ENCODE measurements around the gene BRD4. TPM values are rescaled to one million over a fixed set of nuclear protein-coding genes. Genes with fewer than 3 reads are reported as not detected.

Gene BRD4
- total and polyA plus RNA-seq, 10 of the 15 experiments (the other 5 are each of a cell fraction or from before 2014, with no cell fraction given) = 5.3 to 84.4 (median 11.8) TPM

DNA sequence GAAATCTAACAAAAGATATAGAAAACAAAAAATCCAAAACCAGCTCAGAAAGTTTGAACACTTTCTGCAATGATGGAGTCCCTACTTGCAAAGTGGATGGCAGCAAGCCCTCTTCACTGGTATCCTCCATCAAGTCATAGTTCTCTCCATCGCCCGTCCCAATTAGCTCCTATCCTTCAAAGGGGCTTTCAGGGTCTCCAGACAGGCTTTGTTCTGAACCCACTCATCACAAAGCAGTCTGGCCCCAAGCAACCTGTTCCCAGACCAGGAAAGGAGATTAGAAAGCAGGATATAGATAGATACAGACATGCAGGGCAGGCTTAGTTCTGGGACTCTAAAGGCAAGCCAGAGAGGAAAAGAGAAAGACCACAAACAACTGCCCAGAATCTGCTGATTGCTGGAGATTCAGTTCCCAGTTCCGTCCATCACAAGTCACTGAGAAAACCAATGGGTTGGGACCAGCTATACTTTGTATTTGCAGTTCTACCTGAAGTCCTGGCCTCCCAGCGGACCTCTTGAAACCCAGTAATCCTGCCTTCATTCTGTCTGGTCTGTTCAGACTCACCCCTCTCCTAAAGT, 52.9 kb downstream of the BRD4 start:
- ChIA-PET SMC1A (ENCODE audit: uncharacterized antibody, unreplicated experiment) (interaction anchor here (1.3 kb wide), 2 partner anchors 12 to 133 kb away, joined by 3 to 4 read pairs; no protein-coding TSS in a partner anchor), CTCF (interaction anchor here (0.6 to 1.6 kb wide), 2 partner anchors 9 to 671 kb away, joined by 3 to 4 read pairs; no protein-coding TSS in a partner anchor), RAD21 (ENCODE audit: unreplicated experiment) (no interaction called here), POLR2A (interaction anchor here (0.5 to 1.1 kb wide), 2 partner anchors 38 to 54 kb away, joined by 3 to 4 read pairs; no protein-coding TSS in a partner anchor)
- Histone ChIP-seq H3K4me1 (ENCODE audit: control insufficient read depth, insufficient read depth, low read length) (peaks cover 19% of the 10 kb centered on the region), H3K4me3 (no peak overlapping the region), H3K27me3 (replicated peaks in 1 of 2; ENCODE audit: control insufficient read depth in 2 of 2, insufficient read depth in 2 of 2, low read length in 1 of 2) (no peaks in the 10 kb centered on the region), H3K27ac (ENCODE audit: control insufficient read depth, insufficient read depth) (no peak overlapping the region), H3K9me3 (replicated peaks; ENCODE audit: control insufficient read depth, insufficient read depth, low read length) (no peaks in the 10 kb centered on the region), H3K9ac (ENCODE audit: control insufficient read depth, insufficient read depth, low read length) (no peak overlapping the region), H2AFZ (ENCODE audit: control insufficient read depth, low read depth, low read length) (no peak overlapping the region), H4K20me1 (ENCODE audit: control insufficient read depth, insufficient read depth) (peaks cover 23% of the 10 kb centered on the region), H3K4me2 (ENCODE audit: control insufficient read depth, insufficient read depth) (no peak overlapping the region), H3K36me3 (ENCODE audit: control insufficient read depth in 2 of 2, insufficient read depth in 2 of 2, low read length in 1 of 2) (peaks cover 4 to 8% of the 10 kb centered on the region in 2 experiments; a peak in 2 of 4 replicates), H3K79me2 (ENCODE audit: control insufficient read depth, insufficient read depth, low read length) (peaks cover 92% of the 10 kb centered on the region)
- in situ Hi-C loops (cut with MboI) = no loop called here
- no peak for DNase-seq (ENCODE audit: low read depth, low spot score)
- WGBS (ENCODE audit: insufficient coverage, insufficient replicate concordance, low lambda C conversion rate, missing lambda C conversion rate) = 68% methylated on average over 4 of the region's 4 CpGs
- intact Hi-C loops (cut with micrococcal nuclease; ENCODE audit: unreplicated experiment) = no loop called here
- no TSS peak for BruUV-seq (replicated peaks)
- FAIRE-seq = no peak
- ATAC-seq = no peak
- TF ChIP-seq NR2F1 (conservative IDR thresholded peaks at IDR 0.05) (no peak), ZSCAN29 (IDR thresholded peaks at IDR 0.05) (no peak), ZNF217 (IDR thresholded peaks at IDR 0.05) (no peak), HCFC1 (IDR thresholded peaks at IDR 0.05; ENCODE audit: low read length) (no peak), ZBED1 (IDR thresholded peaks at IDR 0.05; ENCODE audit: borderline replicate concordance) (no peak), NKRF (conservative IDR thresholded peaks at IDR 0.05) (no peak), SIX5 (IDR thresholded peaks at IDR 0.05; ENCODE audit: low read depth, low read length, severe bottlenecking) (no peak), RELB (IDR thresholded peaks at IDR 0.05; ENCODE audit: low read depth) (no peak), POU2F2 (IDR thresholded peaks at IDR 0.05; ENCODE audit: borderline replicate concordance, low read depth, low read length) (no peak), PML (IDR thresholded peaks at IDR 0.05; ENCODE audit: low read length) (no peak), TARDBP (IDR thresholded peaks at IDR 0.05; ENCODE audit: borderline replicate concordance) (no peak), USF2 (IDR thresholded peaks at IDR 0.05; ENCODE audit: borderline replicate concordance, low read depth, low read length) (no peak), BHLHE40 (IDR thresholded peaks at IDR 0.05; ENCODE audit: borderline replicate concordance in 1 of 2, low read depth in 2 of 2, low read length in 1 of 2) (no peak)
- TF ChIP-seq, protein P1, sequence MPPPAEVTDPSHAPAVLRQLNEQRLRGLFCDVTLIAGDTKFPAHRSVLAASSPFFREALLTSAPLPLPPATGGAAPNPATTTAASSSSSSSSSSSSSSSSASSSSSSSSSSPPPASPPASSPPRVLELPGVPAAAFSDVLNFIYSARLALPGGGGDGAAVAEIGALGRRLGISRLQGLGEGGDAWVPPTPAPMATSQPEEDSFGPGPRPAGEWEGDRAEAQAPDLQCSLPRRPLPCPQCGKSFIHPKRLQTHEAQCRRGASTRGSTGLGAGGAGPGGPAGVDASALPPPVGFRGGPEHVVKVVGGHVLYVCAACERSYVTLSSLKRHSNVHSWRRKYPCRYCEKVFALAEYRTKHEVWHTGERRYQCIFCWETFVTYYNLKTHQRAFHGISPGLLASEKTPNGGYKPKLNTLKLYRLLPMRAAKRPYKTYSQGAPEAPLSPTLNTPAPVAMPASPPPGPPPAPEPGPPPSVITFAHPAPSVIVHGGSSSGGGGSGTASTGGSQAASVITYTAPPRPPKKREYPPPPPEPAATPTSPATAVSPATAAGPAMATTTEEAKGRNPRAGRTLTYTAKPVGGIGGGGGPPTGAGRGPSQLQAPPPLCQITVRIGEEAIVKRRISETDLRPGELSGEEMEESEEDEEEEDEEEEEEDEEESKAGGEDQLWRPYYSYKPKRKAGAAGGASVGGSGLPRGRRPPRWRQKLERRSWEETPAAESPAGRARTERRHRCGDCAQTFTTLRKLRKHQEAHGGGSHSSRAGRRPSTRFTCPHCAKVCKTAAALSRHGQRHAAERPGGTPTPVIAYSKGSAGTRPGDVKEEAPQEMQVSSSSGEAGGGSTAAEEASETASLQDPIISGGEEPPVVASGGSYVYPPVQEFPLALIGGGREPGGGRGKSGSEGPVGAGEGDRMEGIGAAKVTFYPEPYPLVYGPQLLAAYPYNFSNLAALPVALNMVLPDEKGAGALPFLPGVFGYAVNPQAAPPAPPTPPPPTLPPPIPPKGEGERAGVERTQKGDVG (CRISPR knock-in tag; IDR thresholded peaks at IDR 0.05) = no peak
- TF ChIP-seq, protein P2, sequence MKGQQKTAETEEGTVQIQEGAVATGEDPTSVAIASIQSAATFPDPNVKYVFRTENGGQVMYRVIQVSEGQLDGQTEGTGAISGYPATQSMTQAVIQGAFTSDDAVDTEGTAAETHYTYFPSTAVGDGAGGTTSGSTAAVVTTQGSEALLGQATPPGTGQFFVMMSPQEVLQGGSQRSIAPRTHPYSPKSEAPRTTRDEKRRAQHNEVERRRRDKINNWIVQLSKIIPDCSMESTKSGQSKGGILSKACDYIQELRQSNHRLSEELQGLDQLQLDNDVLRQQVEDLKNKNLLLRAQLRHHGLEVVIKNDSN (IDR thresholded peaks at IDR 0.05; ENCODE audit: borderline replicate concordance, extremely low read length, insufficient read depth, low read depth, low read length) = no peak
